Adipocyte (in vitro differentiated cells): ENCODE results near the gene FBXW5.

Experiments
- DNase-seq: peaks from one replicate; pipeline ENCODE4 v3.0.0-alpha.2; 2015; ENCODE audit warnings: low read depth
- H3K27me3 ChIP-seq: replicated peaks from 2 replicates; pipeline ENCODE4 v1.7.0; 2013; ENCODE audit warnings: mild to moderate bottlenecking, low read length, moderate library complexity; ENCODE audit not compliant: control insufficient read depth, insufficient read depth
- H3K36me3 ChIP-seq: 2 replicates; pipeline ENCODE4 v1.7.0; 2013; ENCODE audit warnings: low read length, mild to moderate bottlenecking, moderate library complexity; ENCODE audit not compliant: control insufficient read depth, insufficient read depth, severe bottlenecking
- H3K4me1 ChIP-seq: 2 replicates; pipeline ENCODE4 v1.7.0; 2013; ENCODE audit warnings: mild to moderate bottlenecking, low read length, moderate library complexity; ENCODE audit not compliant: control insufficient read depth, insufficient read depth
- H3K4me3 ChIP-seq: 2 replicates; pipeline ENCODE4 v1.7.0; 2013; ENCODE audit warnings: mild to moderate bottlenecking, low read length, moderate library complexity
- H3K9ac ChIP-seq: 2 replicates; pipeline ENCODE4 v1.7.0; 2013; ENCODE audit warnings: mild to moderate bottlenecking, low read length, moderate library complexity
- H3K9me3 ChIP-seq: 2 replicates; pipeline ENCODE4 v1.7.0; 2013; ENCODE audit warnings: mild to moderate bottlenecking, low read length, moderate library complexity; ENCODE audit not compliant: control insufficient read depth

Gene FBXW5

DNA sequence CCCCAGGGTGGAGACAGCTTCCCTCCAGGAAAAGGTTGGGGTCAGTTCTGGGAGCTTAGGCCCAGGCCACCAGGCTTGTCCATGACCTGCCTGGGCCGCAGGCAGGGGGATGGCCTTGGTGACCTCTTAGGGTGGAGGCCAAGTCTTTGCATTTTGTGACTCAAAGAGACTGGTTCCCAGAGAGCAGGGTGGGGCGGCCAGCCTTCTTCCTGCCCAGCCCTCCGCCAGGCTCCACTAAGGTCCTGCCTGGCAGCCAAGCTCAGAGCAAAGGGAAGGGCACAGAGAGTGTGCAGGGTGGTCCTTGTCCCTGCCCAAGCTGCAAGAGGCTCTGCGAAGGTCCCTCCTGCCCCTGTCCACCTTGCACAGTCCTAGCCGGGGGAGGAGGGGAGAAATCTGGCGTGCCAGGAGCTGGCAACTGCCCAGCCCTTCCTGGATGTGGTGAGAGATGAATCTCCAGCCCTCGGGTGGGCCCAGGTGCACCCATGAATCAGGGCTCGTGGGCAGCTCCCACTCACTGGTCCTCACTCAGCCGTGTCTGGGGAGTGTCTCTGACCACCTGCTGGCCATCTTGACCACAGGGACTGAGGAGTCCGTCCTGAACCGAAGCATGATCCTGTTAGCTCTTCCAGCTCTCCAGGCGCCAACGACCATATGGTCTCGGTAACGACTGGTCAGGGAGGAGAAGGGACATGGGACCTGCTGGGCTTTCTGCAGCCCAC lies 30.4 kb upstream of the FBXW5 start:
- no peak for DNase-seq
- Histone ChIP-seq H3K9me3 (no peaks in the 10 kb centered on the region), H3K36me3 (no peaks in the 10 kb centered on the region), H3K4me1 (peaks cover 5% of the 10 kb centered on the region), H3K4me3 (no peak overlapping the region), H3K9ac (no peak overlapping the region), H3K27me3 (no peaks in the 10 kb centered on the region)

GRCh38 chr9:136973618-136974617 lies 29.4 kb upstream of the FBXW5 start:
- H3K9ac ChIP-seq = no peak overlapping the region
- peaks cover 5% of the 10 kb centered on the region for H3K4me1 ChIP-seq
- H3K27me3 ChIP-seq = no peaks in the 10 kb centered on the region
- H3K36me3 ChIP-seq = no peaks in the 10 kb centered on the region
- no peak for DNase-seq
- H3K9me3 ChIP-seq = no peaks in the 10 kb centered on the region
- H3K4me3 ChIP-seq = no peak overlapping the region

GRCh38 chr9:136972743-136973142 lies 28.2 kb upstream of the FBXW5 start:
- DNase-seq = no peak
- H3K27me3 ChIP-seq = no peaks in the 10 kb centered on the region
- H3K4me3 ChIP-seq = no peak overlapping the region

DNA sequence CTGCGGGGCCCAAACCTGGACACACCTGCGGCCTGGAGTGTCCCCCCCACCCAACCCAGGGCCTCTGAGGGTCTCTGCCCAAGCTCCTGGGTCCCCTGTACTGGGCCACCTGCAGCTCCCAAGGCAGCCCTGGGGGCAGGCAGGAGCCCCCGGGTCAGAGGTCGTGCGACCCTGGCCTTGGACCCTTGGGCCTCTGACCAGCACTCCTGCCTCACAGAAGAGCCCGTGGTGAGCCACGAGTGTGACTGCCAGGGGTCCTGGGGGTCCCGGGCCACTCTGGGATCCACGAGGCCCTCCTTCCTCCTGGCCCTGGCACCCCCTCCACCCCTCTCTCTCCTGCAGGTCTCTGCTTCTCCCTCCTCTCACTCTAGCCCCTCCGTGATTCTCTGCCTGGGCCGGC lies 27.8 kb upstream of the FBXW5 start:
- H3K9me3 ChIP-seq = no peaks in the 10 kb centered on the region
- no peaks in the 10 kb centered on the region for H3K36me3 ChIP-seq
- H3K27me3 ChIP-seq = no peaks in the 10 kb centered on the region
- H3K9ac ChIP-seq = no peak overlapping the region
- no peak overlapping the region for H3K4me3 ChIP-seq
- H3K4me1 ChIP-seq = peaks cover 1% of the 10 kb centered on the region
- no peak for DNase-seq

More at GRCh38 chr9:136972743-136973142, 28.2 kb upstream of the FBXW5 start:
- Histone ChIP-seq H3K36me3 (no peaks in the 10 kb centered on the region), H3K9me3 (no peaks in the 10 kb centered on the region), H3K4me1 (peaks cover 5% of the 10 kb centered on the region), H3K9ac (no peak overlapping the region)

DNA sequence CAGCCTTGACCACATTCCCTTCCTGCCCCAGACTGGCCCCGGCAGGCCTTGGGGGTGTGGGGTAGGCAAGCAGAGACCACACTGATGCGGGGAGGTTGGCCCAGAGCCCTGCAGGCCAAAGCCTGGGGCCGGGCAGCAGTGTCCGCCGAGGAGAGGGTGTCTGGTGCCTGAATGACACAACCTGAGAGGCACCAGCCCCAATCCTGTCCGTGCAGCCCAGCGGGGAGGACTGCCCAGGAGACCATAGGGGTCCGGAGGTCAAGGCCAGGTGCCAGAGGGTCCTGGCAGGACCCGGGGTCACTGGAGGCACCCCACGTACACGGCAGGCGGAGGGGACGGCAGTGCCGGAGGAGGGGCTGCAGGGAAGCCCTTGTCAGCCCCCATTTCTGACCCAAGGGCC lies 27.2 kb upstream of the FBXW5 start:
- H3K27me3 ChIP-seq = no peaks in the 10 kb centered on the region
- H3K4me1 ChIP-seq = no peaks in the 10 kb centered on the region
- no peak overlapping the region for H3K4me3 ChIP-seq
- H3K36me3 ChIP-seq = no peaks in the 10 kb centered on the region
- no peaks in the 10 kb centered on the region for H3K9me3 ChIP-seq
- H3K9ac ChIP-seq = no peak overlapping the region
- no peak for DNase-seq

GRCh38 chr9:136970361-136970760 lies 25.8 kb upstream of the FBXW5 start:
- DNase-seq = no peak
- H3K9me3 ChIP-seq = no peaks in the 10 kb centered on the region
- peaks cover 9% of the 10 kb centered on the region for H3K27me3 ChIP-seq
- H3K9ac ChIP-seq = no peak overlapping the region
- H3K4me1 ChIP-seq = no peaks in the 10 kb centered on the region
- H3K36me3 ChIP-seq = no peaks in the 10 kb centered on the region
- no peak overlapping the region for H3K4me3 ChIP-seq

GRCh38 chr9:136969774-136970173 lies 25.2 kb upstream of the FBXW5 start:
- no peak for DNase-seq
- no peaks in the 10 kb centered on the region for H3K4me1 ChIP-seq
- H3K9ac ChIP-seq = no peak overlapping the region

GRCh38 chr9:136969150-136969549 lies 24.6 kb upstream of the FBXW5 start:
- peaks cover 9% of the 10 kb centered on the region for H3K27me3 ChIP-seq
- no peak for DNase-seq
- H3K9ac ChIP-seq = no peak overlapping the region
- H3K4me1 ChIP-seq = no peaks in the 10 kb centered on the region
- no peak overlapping the region for H3K4me3 ChIP-seq
- no peaks in the 10 kb centered on the region for H3K9me3 ChIP-seq
- no peaks in the 10 kb centered on the region for H3K36me3 ChIP-seq

More at GRCh38 chr9:136969774-136970173, 25.2 kb upstream of the FBXW5 start:
- no peak overlapping the region for H3K4me3 ChIP-seq
- peaks cover 9% of the 10 kb centered on the region for H3K27me3 ChIP-seq
- no peaks in the 10 kb centered on the region for H3K9me3 ChIP-seq
- no peaks in the 10 kb centered on the region for H3K36me3 ChIP-seq

DNA sequence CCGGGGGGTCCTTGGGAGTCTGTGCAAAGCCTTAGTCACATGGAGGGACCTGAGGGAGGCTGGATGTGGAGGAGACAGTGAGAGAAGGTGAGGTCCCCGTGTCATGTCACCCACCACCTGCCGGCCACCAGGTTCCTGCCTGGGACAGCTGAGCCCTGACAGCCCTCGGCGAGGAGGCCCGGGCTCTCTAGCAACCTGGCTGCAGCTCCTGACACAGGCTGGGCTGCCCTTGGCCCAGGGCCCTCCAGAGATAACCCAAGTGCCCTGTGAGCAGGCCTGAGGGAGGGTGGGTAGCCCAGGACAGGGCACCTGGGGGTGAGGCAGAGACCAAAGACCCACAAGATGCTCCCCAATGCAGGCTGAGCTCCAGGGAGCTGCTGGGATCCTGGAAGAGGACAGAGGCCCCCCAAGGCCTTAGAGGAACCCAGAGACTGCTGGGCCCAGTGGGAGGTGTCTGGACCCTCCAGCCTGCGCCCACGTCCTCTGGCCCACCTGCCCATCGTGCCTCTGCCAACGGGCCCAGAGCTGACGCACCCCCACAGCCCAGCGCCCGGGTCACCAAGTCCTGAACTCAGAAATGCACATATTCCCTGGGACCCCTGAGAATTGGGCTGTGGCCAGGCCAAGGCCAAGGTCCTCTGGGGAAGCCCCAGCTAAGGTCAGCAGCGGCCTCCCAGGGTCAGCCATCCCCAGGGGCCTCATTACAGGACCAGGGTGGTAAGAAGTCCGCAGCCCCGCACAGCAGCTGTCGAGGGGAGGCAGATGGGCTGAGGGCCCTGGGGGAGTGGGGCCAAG lies 24.0 kb upstream of the FBXW5 start:
- no peaks in the 10 kb centered on the region for H3K4me1 ChIP-seq
- peaks cover 9% of the 10 kb centered on the region for H3K27me3 ChIP-seq
- no peak for DNase-seq
- no peaks in the 10 kb centered on the region for H3K36me3 ChIP-seq
- H3K4me3 ChIP-seq = no peak overlapping the region
- H3K9me3 ChIP-seq = no peaks in the 10 kb centered on the region
- no peak overlapping the region for H3K9ac ChIP-seq

GRCh38 chr9:136965771-136966484 lies 21.4 kb upstream of the FBXW5 start:
- H3K4me3 ChIP-seq = no peak overlapping the region
- peak; percentile 44 for DNase-seq
- H3K9me3 ChIP-seq = no peaks in the 10 kb centered on the region

More at GRCh38 chr9:136965771-136966484, 21.4 kb upstream of the FBXW5 start:
- Histone ChIP-seq H3K27me3 (peaks cover 9% of the 10 kb centered on the region), H3K36me3 (no peaks in the 10 kb centered on the region), H3K9ac (no peak overlapping the region), H3K4me1 (peaks cover 6% of the 10 kb centered on the region)
